Lower leg skin (tissue), 4 donors: ENCODE results near the gene SLC34A3. TPM values are rescaled to one million over a fixed set of nuclear protein-coding genes. Genes with fewer than 3 reads are reported as not detected.

Experiments used
- DNase-seq, 2 donors: peaks; one replicate each; pipeline ENCODE4 v3.0.0-alpha.2; 2019; ENCODE audit warnings: low spot score in 2 of 2
- H3K4me3 ChIP-seq: fragments of 200-600 bp; sonication (generic); 2 replicates; pipeline ENCODE4 v1.5.1; 2017; ENCODE audit warnings: mild to moderate bottlenecking, low read depth; ENCODE audit not compliant: poor library complexity, severe bottlenecking
- CTCF ChIP-seq, 3 donors: fragments of 450-650 bp; IDR thresholded peaks; one replicate each; pipeline ENCODE4 v1.5.1; 2016; ENCODE audit warnings: antibody characterized with exemption in 3 of 3, mild to moderate bottlenecking in 3 of 3, moderate library complexity in 2 of 3
- POLR2A ChIP-seq, 2 donors: fragments of 450-650 bp; IDR thresholded peaks; one replicate each; pipeline ENCODE4 v1.6.1; 2016 to 2017; ENCODE audit warnings: antibody characterized with exemption in 2 of 2, mild to moderate bottlenecking in 1 of 2, moderate library complexity in 1 of 2
- WGBS, 2 donors: methylation state at CpG; one replicate each; pipeline ENCODE4 v1.1.5; 2018; 5-methylcytosine and 5-hydroxymethylcytosine counted together
- intact Hi-C: fragments of 100-400 bp; cut with DNase I; formaldehyde crosslinking; loops from one replicate; pipeline ENCODE4 v1.15.0; 2023; ENCODE audit warnings: low total_unique reads
- total RNA-seq, 4 donors: library from RNA; depleted of rRNA; stranded (reverse); fragments of >200 nt; gene quantifications; one replicate each; pipeline ENCODE4 v1.1.0, GENCODE V29; 2016

SLC34A3 gene
- total RNA-seq, 4 donors from 2014 or later = 1.6 TPM; not detected in 3

GRCh38 chr9:137192859-137193258 is 37.8 kb upstream of the SLC34A3 start:
- intact Hi-C loops = no loop called here
- no peak for TF ChIP-seq CTCF (IDR thresholded peaks at IDR 0.05)
- no peak for TF ChIP-seq POLR2A (IDR thresholded peaks at IDR 0.05)
- H3K4me3 ChIP-seq = no peak overlapping the region
- no peak for DNase-seq
- WGBS, 2 donors = 100% methylated on average over 1 to 2 of the region's 2 CpGs

DNA sequence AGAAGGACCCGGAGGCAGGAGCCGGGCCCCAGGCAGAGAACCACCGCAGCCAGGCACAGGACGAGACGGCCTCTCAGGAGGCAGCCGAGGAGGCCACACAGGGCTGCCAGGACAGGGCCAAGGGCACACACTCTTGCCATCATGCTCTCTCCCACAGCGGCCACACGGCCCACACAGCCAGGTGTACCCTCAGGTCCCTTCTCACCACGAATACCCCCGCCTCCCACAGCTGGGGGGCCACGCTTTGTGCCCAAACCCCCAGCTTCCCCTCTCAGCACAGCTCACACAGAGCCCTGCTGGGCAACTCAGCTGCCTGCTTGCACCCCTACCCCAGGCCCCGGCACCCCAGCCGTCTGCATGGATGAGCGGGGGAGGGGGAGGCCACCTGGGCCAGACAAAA is 36.9 kb upstream of the SLC34A3 start:
- no peak overlapping the region for H3K4me3 ChIP-seq
- TF ChIP-seq POLR2A (IDR thresholded peaks at IDR 0.05) (no peak), CTCF (IDR thresholded peaks at IDR 0.05) (no peak)
- intact Hi-C loops = no loop called here
- 67 to 81% methylated on average over 11 to 13 of the region's 14 CpGs for whole genome bisulfite sequencing, 2 donors
- DNase-seq = no peak

- no peak overlapping the region for H3K4me3 ChIP-seq
- WGBS, 2 donors = 47 to 63% methylated on average over 6 to 15 of the region's 16 CpGs
- intact Hi-C loops = no loop called here
- DNase-seq = no peak
- TF ChIP-seq CTCF (IDR thresholded peaks at IDR 0.05) = no peak
- TF ChIP-seq POLR2A (IDR thresholded peaks at IDR 0.05) = no peak
These were observed 36.3 kb upstream of the SLC34A3 start for GRCh38 chr9:137194388-137194787.

DNA sequence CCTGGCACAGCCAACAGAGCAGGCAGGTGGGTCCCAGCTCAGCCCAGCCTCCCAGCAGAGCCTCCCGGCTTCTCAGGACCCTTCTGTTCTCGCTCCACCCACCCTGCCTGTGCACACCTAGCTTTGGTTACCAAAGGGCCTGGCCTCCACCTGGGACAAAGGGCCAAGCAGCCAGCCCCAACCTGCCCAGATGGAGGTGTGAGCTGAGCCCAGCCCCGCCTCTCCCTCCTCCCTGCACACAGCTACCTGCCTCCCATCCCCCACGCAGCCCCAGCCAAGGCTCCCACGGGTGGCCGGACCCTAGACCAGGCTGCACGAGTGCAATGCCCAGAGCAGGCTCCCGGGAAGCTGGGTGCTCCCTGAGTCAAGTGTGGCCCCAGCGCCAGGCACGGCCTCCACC is 35.8 kb upstream of the SLC34A3 start:
- intact Hi-C loops = no loop called here
- H3K4me3 ChIP-seq = no peak overlapping the region
- 66 to 68% methylated on average over 8 to 10 of the region's 10 CpGs for WGBS, 2 donors
- TF ChIP-seq POLR2A (IDR thresholded peaks at IDR 0.05) = no peak
- TF ChIP-seq CTCF (IDR thresholded peaks at IDR 0.05) = no peak
- DNase-seq = no peak

DNA sequence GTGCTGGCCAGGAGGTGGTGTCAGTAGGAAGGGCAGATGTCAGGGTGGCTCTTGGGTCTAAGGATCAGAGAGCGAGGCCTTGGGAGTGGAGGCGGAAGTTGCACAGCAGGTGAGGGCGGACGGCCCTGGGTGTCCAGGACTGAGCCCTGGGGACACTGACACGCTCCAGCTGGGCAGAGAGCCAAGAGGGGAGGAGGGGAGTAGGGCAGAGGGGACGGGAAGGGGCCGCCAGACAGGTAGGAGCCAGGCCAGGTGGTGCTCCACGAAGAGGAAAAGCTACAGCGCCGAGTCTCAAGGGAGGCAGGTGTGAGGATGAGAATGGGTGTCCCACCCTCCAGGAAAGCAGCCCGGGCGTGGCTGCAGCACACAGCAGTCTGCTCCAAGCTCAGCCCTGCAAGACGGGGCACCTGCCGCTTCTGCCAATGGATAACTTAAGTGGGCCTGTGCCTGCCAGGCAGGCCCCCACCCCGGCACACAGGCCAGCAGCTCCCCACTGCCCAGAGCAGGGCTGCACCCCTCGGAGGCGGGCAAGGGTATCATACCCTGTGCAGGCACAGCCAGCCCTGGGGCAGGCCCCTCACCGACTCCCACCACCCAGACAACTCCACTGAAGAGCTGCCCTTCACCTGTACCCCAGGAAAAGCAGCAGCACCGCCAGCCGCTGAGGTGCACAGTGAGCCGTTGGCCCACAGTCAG is 35.0 kb upstream of the SLC34A3 start:
- TF ChIP-seq POLR2A (IDR thresholded peaks at IDR 0.05) (no peak), CTCF (IDR thresholded peaks at IDR 0.05) (no peak)
- H3K4me3 ChIP-seq = no peak overlapping the region
- WGBS, 2 donors = 49 to 55% methylated on average over 14 to 21 of the region's 21 CpGs
- intact Hi-C loops = no loop called here
- DNase-seq = no peak
